Bronchial epithelial cell (primary cell): ENCODE measurements around the gene TRIP12. TPM values are rescaled to one million over a fixed set of nuclear protein-coding genes. Genes with fewer than 3 reads are reported as not detected.

Experiments
- DNase-seq: peaks from one replicate; pipeline ENCODE4 v3.0.0-alpha.2; 2010; ENCODE audit warnings: low read depth
- FAIRE-seq: peaks from 2 replicates; lab custom pipeline; 2011; peaks lifted over from hg19 to GRCh38; lab: Jason Lieb, UNC
- H3K27me3 ChIP-seq: 2 replicates; pipeline ENCODE4 v1.5.1; 2011; ENCODE audit warnings: low read length; ENCODE audit not compliant: control insufficient read depth, insufficient read depth
- H3K36me3 ChIP-seq: 2 replicates; pipeline ENCODE4 v1.5.1; 2011; ENCODE audit warnings: low read length; ENCODE audit not compliant: control insufficient read depth, insufficient read depth
- H3K4me3 ChIP-seq: 2 replicates; pipeline ENCODE4 v1.5.1; 2011; ENCODE audit warnings: mild to moderate bottlenecking, low read depth, low read length, control low read depth
- CTCF ChIP-seq: IDR thresholded peaks from 2 replicates; pipeline ENCODE4 v1.5.1; 2011; ENCODE audit warnings: mild to moderate bottlenecking, moderate library complexity, low read length, control low read depth, inconsistent platforms; ENCODE audit not compliant: insufficient read depth, severe bottlenecking
- total RNA-seq: library from RNA; depleted of rRNA; stranded (reverse); fragments of >200 nt; gene quantifications from 2 replicates; pipeline ENCODE4 v1.2.1, GENCODE V29; 2014

TRIP12 gene
- total RNA-seq, 1 donor from 2014 or later: 170 TPM

DNA sequence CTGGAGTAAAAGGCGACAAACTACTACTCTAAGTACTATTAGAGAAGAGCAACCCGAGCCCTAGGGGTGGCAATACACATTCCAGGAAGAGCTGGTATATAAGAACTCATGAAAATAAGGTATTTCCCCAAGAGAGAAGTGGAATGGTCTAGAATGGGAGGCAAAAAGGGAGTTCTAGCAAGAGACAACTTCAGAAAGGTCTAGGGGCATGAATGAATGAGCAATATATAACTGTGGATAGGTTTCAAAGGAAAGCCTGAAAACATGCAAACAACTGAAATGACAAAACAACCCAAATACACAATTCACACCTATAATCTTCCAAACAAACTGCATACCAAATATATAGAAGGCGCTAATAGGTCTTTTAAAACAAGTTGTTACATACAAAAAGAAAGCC, 22.2 kb downstream of the TRIP12 start:
- H3K4me3 ChIP-seq: no peak overlapping the region
- no peak for TF ChIP-seq CTCF
- FAIRE-seq (no peak), DNase-seq (no peak)
- no peaks in the 10 kb centered on the region for H3K27me3 ChIP-seq
- no peaks in the 10 kb centered on the region for H3K36me3 ChIP-seq

DNA sequence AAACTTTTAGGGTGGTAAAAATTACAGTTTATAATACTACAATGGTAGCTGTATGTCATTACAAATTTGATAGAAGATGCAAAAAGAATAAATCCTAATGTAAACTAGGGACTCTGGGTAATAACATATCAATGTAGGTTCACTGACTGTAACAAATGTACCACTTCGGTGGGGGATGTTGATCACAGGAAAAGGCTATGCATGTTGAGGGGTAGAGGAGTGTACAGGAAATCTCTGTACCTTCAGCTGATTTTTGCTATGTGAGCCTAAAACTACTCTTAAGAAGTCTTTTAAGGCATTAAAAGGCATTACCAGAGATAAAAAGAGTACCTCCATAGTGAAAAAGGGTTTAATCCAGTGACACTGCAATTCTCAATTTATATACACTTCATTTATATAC, 25.0 kb downstream of the TRIP12 start:
- no peak for DNase-seq
- FAIRE-seq: no peak
- H3K27me3 ChIP-seq: no peaks in the 10 kb centered on the region
- H3K4me3 ChIP-seq: no peak overlapping the region
- no peak for TF ChIP-seq CTCF
- no peaks in the 10 kb centered on the region for H3K36me3 ChIP-seq

DNA sequence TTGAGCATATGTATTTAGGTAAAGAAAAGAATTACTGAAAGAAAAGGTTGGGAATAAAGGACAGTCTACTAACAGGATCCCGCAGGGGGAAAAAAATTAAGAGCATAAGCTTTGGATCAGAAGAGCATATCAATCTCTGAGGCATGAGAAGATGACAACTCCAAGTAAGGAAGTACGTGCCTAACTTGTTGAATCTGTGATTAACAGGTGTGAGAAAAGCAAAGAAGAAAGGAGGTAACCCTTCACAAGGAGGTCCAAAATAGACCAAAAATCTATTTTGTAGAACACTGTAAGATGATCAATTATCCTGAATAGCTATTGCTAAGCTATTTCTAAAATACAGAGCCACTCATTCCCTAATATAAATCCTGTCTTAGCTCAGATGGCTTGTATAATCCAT, 32.8 kb downstream of the TRIP12 start:
- Histone ChIP-seq H3K4me3 (no peak overlapping the region), H3K27me3 (no peaks in the 10 kb centered on the region), H3K36me3 (no peaks in the 10 kb centered on the region)
- TF ChIP-seq CTCF: no peak
- DNase-seq: no peak
- no peak for FAIRE-seq

- FAIRE-seq (no peak), DNase-seq (peak; percentile 66)
- TF ChIP-seq CTCF: no peak
Measured at GRCh38 chr2:229888031-229888430, 33.8 kb downstream of the TRIP12 start.

GRCh38 chr2:229887441-229887840, 34.4 kb downstream of the TRIP12 start:
- H3K4me3 ChIP-seq: no peak overlapping the region
- H3K36me3 ChIP-seq: no peaks in the 10 kb centered on the region
- no peak for TF ChIP-seq CTCF
- H3K27me3 ChIP-seq: no peaks in the 10 kb centered on the region
- DNase-seq (no peak), FAIRE-seq (no peak)

More at GRCh38 chr2:229888031-229888430, 33.8 kb downstream of the TRIP12 start:
- no peak overlapping the region for H3K4me3 ChIP-seq
- H3K36me3 ChIP-seq: no peaks in the 10 kb centered on the region
- no peaks in the 10 kb centered on the region for H3K27me3 ChIP-seq
